ENCODE data around the gene PILRA. TPM values are rescaled to one million over a fixed set of nuclear protein-coding genes. Genes with fewer than 3 reads are reported as not detected.

The PILRA gene
- polyA plus RNA-seq, 1 experiment = 0.49 TPM

DNA sequence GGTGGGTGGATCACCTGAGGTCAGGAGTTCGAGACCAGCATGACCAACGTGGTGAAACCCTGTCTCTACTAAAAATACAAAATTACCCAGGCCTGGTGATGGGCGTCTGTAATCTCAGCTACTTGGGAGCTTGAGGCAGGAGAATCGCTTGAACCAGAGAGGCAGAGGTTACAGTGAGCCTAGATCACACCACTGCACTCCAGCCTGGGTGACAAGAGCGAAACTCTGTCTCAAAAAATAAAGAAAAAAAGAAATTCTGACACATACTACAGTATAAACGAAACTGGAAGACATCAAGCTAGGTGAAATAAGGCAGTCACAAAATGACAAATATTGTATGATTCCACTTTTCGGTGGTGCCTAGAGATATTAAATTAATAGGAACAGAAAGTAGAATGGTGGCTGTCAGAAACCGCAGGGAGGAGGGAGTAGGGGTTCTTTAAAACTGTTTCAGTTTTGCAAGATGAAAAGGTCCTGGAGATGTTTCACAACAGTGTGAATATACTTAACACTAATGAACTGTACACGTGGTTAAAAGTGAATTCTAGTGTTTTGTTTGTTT, 23.2 kb downstream of the PILRA start:
- CTCF ChIA-PET = interaction anchor here (0.9 kb wide), 1 partner anchor 11 kb away, joined by 3 read pairs; no protein-coding TSS in a partner anchor
- POLR2A ChIA-PET = no interaction called here
- Histone ChIP-seq H3K4me3 (ENCODE audit: low read depth, low read length) (no peak overlapping the region), H3K27me3 (ENCODE audit: control insufficient read depth, insufficient read depth, low read length) (peaks cover 7% of the 10 kb centered on the region), H3K36me3 (ENCODE audit: control insufficient read depth, insufficient read depth, low read length) (no peaks in the 10 kb centered on the region)
- DNase-seq (ENCODE audit: low read depth) = no peak
- TF ChIP-seq, protein P1, sequence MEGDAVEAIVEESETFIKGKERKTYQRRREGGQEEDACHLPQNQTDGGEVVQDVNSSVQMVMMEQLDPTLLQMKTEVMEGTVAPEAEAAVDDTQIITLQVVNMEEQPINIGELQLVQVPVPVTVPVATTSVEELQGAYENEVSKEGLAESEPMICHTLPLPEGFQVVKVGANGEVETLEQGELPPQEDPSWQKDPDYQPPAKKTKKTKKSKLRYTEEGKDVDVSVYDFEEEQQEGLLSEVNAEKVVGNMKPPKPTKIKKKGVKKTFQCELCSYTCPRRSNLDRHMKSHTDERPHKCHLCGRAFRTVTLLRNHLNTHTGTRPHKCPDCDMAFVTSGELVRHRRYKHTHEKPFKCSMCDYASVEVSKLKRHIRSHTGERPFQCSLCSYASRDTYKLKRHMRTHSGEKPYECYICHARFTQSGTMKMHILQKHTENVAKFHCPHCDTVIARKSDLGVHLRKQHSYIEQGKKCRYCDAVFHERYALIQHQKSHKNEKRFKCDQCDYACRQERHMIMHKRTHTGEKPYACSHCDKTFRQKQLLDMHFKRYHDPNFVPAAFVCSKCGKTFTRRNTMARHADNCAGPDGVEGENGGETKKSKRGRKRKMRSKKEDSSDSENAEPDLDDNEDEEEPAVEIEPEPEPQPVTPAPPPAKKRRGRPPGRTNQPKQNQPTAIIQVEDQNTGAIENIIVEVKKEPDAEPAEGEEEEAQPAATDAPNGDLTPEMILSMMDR (IDR thresholded peaks at IDR 0.05; ENCODE audit: insufficient read depth, low read depth, low read length) = no peak

DNA sequence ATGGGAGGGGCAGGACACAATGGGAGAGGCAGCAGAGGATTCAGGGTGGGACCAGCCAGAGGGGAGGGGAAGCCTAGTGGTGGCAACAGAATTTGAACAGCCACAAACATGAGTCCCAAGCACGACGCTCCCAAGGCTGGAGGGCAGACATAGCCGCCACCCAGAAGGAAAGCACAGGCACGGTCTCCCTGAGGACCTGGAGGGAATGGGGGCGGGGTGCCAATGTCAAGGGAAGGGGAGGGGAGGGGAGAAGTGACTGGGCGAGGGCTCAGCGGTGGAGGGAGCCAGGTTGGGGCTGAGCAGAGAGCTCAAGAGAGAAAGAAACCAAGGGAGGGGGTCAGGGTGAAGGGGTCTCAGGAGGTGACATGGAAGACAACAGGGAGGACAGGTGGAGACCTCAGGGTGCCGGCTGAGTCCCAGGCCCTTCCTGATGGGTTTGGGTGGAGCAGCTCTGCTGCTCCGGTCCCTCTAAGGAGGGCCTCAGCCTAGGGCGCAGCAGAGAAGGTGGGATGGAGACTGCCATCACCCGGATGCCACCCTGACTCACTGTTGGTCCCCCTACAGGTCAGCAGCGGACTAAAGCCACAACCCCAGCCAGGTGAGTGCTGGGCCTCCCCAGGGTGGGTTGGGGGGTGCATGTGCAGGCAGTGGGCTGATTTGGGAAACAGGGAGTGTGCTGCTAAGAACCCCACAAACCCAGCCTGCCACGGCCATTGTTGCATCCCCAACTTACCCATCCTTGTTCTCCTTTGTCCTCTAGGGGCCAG, 24.2 kb downstream of the PILRA start:
- TF ChIP-seq, protein P1 (IDR thresholded peaks at IDR 0.05; ENCODE audit: insufficient read depth, low read depth, low read length) = 0 out of 2 replicates have a peak, but pooled peaks have one; percentile 2
- Histone ChIP-seq H3K36me3 (ENCODE audit: control insufficient read depth, insufficient read depth, low read length) (no peaks in the 10 kb centered on the region), H3K27me3 (ENCODE audit: control insufficient read depth, insufficient read depth, low read length) (peaks cover 4% of the 10 kb centered on the region; the same call in 1 of the 2 replicates), H3K4me3 (ENCODE audit: low read depth, low read length) (no peak overlapping the region)
- POLR2A ChIA-PET = no interaction called here
- CTCF ChIA-PET = interaction anchor here (1.8 kb wide), 1 partner anchor 10 kb away, joined by 7 read pairs; no protein-coding TSS in a partner anchor
- DNase-seq (ENCODE audit: low read depth) = no peak

DNA sequence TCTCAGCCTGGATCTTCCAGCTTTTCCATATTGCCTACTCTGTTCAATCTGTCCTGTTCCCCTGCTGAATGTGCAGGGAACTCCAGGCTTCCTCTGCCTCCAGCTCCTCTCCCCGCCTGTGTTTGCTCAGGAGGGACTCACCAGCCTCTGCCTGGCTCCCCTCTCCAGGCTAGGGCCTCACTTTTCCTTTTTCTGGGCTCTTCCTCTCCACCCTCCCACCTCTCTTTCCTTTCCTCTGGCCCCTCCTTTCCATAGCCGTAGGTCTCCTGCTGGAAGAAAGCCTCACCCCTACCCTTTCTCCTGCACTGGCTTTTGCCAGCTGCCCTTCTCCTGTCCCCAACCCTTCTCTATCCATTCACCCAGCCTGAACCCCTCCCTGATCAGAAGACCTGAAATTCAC, 25.0 kb downstream of the PILRA start:
- DNase-seq (ENCODE audit: low read depth) = no peak
- CTCF ChIA-PET = interaction anchor here (1.8 kb wide), 1 partner anchor 9 kb away, joined by 7 read pairs; no protein-coding TSS in a partner anchor
- POLR2A ChIA-PET = no interaction called here
- Histone ChIP-seq H3K27me3 (ENCODE audit: control insufficient read depth, insufficient read depth, low read length) (peaks cover 4% of the 10 kb centered on the region; the same call in 1 of the 2 replicates), H3K36me3 (ENCODE audit: control insufficient read depth, insufficient read depth, low read length) (no peaks in the 10 kb centered on the region), H3K4me3 (ENCODE audit: low read depth, low read length) (no peak overlapping the region)
- TF ChIP-seq, protein P1 (IDR thresholded peaks at IDR 0.05; ENCODE audit: insufficient read depth, low read depth, low read length) = no peak

DNA sequence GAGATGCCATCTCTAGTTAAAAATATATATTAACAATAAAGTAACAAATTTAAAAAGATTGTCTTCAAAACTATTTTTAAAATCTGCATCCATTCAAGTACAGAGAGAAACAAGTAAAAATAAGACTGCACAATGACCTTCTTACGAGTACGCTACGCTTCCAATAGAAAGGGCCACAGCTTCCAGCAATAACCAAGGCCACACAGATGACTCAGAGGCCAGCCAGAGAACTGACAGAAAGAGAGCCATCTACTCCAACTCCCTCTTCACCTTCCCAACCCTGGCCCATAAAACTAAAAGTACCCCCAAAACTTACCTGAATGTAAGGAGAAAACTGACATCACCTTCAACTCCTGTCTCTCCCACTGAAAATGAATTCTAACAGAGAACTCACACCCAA, 26.8 kb downstream of the PILRA start:
- Histone ChIP-seq H3K27me3 (ENCODE audit: control insufficient read depth, insufficient read depth, low read length) (peaks cover 4% of the 10 kb centered on the region; the same call in 1 of the 2 replicates), H3K4me3 (ENCODE audit: low read depth, low read length) (no peak overlapping the region), H3K36me3 (ENCODE audit: control insufficient read depth, insufficient read depth, low read length) (no peaks in the 10 kb centered on the region)
- no peak for DNase-seq (ENCODE audit: low read depth)
- POLR2A ChIA-PET = no interaction called here
- TF ChIP-seq, protein P1 (IDR thresholded peaks at IDR 0.05; ENCODE audit: insufficient read depth, low read depth, low read length) = no peak
- CTCF ChIA-PET = interaction anchor here (1.0 kb wide), 1 partner anchor 18 kb away, joined by 4 read pairs; no protein-coding TSS in a partner anchor

DNA sequence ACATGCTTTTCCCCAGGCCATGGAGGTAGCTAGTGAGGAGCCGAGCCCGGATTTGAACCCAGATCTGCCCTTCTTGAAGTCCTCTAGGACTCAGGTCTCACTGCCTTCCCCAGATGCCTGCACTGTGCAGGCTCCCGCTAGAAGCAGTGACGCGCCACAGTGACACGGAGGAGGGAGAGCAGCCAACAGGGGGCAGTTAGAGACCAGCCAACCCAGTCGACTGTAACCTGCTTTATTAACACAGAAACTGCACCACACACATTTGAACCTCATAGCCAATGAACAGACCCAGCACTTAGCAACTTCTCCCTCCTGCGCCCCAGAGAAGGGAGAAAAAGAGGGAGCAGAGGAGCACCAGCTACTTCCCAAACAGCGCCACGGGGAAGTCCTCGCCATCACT, 27.4 kb downstream of the PILRA start:
- CTCF ChIA-PET = no interaction called here
- POLR2A ChIA-PET = no interaction called here
- TF ChIP-seq, protein P1 (IDR thresholded peaks at IDR 0.05; ENCODE audit: insufficient read depth, low read depth, low read length) = no peak
- H3K4me3 ChIP-seq (ENCODE audit: low read depth, low read length) = no peak overlapping the region
- DNase-seq (ENCODE audit: low read depth) = no peak
- peaks cover 4% of the 10 kb centered on the region; the same call in 1 of the 2 replicates for H3K27me3 ChIP-seq (ENCODE audit: control insufficient read depth, insufficient read depth, low read length)
- H3K36me3 ChIP-seq (ENCODE audit: control insufficient read depth, insufficient read depth, low read length) = no peaks in the 10 kb centered on the region
